Left hindlimb (tissue), 1 donor: ENCODE data around the gene CLCN2.
"Not testable (repeated sequence)": the region's sequence is repeated elsewhere in the genome, so short reads cannot be mapped to it uniquely, and the experiment has no call there.

Source experiments
- DNase-seq: peaks from one replicate; pipeline ENCODE4 v3.0.0-alpha.2; 2018

Gene CLCN2

DNA sequence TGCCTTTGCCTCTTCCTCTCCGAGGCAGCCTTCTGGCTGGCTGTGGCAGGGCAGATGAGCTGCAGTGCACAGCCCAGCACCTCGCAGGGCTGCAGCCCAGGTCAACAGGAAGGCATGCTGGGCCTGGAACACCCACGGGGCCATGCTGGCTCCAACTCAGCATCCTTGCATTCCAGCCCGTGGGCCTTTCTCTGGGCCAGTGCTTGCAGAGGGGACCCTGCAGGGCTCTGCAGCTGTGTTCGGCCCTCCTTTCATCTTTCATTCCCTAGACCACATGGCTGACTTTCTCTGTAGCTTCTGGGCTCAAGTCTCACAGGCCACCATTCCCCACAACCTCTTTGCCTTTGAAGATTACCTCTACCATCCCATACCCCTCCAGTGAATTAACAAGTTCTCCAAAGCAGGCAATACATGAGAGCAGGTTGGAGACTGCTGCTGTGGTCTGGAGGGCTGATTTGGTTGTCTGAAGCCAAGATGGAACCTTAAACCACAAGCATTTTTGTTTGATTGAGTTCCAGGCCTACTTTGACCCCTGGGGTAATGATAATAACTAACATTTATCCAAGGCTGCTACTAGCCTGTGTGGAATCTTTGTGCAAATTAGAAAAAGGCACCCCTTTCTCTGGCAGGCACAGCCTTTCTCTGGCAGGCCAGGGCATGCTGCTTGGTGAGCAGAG, 18.1 kb downstream of the CLCN2 start:
- no peak for DNase-seq

DNA sequence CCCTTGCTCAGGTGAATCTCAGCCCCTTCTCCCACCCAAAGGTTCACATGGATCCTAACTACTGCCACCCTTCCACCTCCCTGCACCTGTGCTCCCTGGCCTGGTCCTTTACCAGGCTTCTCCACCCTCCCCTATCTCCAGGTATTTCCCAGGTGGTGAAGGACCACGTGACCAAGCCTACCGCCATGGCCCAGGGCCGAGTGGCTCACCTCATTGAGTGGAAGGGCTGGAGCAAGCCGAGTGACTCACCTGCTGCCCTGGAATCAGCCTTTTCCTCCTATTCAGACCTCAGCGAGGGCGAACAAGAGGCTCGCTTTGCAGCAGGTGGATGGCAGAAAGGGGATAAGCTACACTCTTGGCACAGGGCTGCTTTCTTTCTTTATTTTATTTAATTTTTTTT, 19.5 kb downstream of the CLCN2 start:
- no peak for DNase-seq

DNA sequence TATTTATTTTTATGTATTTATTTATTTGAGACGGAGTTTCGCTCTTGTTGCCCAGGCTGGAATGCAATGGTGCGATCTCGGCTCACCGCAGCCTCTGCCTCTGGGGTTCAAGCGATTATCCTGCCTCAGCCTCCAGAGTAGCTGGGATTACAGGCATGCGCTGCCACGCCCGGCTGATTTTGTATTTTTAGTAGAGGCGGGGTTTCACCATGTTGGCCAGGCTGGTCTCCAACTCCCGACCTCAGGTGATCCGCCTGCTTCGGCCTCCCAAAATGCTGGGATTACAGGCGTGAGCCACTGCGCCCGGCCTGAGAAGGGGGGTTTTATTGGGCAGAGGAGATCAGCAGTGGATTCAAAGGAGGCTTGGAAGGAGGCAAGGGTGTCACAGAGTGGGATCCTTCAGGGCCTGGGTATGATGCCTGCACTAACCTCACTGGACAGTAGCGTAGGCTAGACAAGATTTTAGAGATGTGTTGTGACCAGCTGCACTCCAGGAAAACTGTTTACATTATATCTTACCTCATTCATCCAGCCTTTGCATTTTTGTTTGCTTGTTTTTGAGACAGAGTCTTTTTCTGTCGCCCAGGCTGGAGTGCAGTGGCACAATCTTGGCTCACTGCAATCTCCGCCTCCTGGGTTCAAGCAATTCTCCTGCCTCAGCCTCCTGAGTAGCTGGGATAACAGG, 21.8 kb downstream of the CLCN2 start:
- not testable (repeated sequence) for DNase-seq

DNA sequence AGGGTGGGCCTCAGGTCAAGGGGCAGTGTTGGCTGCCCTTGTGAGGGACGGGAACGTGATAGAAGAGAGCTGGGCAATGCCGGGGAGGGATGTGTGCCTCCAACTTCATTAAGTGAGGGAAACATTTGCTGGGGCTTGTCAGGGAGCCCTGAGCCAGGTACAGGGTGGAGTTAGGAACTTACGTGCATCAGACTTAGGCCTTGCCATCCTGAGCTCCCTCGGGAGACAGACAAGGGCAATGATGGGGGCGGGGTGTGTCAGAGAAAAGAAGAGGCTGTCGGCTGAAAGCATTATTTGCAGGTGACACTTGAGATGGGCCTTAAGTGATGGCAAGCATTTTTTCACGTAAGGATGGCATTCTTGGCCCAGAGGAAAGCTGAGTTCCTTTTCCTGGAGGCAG, 22.4 kb downstream of the CLCN2 start:
- DNase-seq, result no peak

DNA sequence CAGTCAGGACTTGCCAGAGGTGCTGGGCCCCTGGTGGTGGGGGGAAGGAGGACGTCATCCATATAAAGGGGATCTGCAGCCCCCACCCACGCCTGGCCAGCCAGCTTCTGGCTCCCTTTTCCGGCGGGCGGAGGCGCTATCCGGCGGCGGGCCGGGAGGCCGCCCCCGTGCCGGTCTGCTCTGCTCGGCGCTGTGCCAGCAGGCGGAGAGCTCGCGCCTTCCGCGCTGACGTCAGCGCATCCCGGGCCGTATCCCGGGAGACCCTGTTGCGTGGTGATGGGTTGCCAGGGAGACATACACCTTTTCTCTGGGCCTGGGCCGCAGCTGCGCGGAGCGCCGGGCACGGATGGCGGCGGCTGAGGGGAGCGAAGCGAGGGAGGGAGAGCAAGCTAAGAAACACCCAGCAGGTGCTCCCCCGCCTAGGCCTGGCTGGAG, 22.9 kb downstream of the CLCN2 start:
- DNase-seq, result peak; percentile 91

DNA sequence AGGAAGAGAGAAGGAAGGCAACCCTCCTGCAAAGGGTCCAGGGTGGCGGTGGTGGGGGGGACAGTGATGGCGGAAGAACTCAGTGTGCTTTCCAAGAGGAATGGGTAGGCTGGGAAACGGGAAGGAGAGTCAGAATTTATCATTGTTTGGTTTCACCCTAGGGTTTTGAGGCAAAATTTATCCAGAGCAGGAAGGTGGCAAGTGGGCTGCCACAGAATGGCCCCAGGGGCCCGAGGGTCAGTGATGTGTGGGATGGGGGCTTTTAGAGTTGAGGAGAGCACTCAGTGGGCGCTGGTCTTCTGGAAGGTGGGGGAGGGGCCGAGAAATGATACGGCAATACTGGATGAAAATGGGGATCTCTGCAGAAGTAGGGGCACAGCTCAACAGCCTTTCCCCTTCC, 23.4 kb downstream of the CLCN2 start:
- DNase-seq, result no peak

DNA sequence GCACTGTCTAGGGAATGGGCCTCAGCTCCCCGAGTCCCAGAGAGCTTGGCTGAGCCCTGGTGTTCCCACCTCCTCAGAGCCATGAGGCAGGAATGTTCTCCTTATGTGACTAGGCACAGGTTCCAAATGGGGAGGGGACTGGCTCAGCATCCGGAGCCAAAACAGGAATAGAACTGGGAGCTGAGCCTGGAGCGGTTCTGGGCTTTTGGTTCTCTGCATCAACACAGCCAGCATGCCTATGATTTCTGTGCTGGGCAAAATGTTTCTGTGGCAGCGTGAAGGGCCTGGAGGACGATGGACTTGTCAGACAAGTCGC, 24.0 kb downstream of the CLCN2 start, which contains the start of gene FAM131A:
Gene FAM131A, plus strand, starts transcription at position 202 of the 316 bp plus-strand sequence. Its CDS starts 31 bp downstream, at position 233.
- peak; percentile 85 for DNase-seq

DNA sequence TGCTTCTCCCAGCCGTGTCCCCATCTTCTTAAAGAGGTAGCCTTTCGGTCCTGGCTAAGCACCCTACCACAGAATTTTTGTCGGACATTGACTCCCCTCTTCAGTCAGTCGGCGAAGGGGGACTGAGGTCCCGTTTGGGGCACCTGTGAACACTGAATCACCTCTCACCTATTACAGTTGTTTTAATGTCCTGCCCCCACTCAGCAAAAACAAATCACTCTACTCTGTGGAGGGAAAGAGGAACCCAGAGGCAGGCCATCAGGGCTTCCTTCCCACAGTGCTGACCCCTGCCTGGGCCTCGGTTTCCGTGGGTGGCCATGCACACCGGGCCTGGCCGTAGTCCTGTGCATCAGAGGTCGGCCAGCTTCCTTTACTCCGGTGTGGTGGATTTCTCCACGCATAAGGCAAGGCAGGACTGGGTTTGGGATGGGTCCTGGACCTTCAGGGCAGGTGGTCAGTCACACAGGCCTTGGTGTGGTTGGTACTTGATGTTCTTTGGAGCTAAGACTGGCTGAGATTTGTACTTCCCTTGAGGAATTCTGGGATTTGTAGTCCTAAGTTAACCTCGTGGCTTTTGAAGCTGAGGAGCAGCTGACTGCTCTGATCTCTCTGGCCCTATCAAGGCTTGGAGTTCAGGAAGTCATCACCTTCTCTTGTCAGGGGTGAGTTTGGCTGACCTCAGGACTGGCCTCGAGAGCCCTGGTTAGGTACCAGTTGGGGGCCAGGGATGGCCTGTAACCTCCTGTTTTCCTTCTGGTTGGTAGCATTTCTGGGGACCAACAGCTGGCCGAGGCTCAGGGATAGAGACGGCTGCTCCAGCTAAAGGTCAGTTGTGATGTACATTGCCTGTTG, 24.6 kb downstream of the CLCN2 start:
- peak; percentile 60 for DNase-seq

DNA sequence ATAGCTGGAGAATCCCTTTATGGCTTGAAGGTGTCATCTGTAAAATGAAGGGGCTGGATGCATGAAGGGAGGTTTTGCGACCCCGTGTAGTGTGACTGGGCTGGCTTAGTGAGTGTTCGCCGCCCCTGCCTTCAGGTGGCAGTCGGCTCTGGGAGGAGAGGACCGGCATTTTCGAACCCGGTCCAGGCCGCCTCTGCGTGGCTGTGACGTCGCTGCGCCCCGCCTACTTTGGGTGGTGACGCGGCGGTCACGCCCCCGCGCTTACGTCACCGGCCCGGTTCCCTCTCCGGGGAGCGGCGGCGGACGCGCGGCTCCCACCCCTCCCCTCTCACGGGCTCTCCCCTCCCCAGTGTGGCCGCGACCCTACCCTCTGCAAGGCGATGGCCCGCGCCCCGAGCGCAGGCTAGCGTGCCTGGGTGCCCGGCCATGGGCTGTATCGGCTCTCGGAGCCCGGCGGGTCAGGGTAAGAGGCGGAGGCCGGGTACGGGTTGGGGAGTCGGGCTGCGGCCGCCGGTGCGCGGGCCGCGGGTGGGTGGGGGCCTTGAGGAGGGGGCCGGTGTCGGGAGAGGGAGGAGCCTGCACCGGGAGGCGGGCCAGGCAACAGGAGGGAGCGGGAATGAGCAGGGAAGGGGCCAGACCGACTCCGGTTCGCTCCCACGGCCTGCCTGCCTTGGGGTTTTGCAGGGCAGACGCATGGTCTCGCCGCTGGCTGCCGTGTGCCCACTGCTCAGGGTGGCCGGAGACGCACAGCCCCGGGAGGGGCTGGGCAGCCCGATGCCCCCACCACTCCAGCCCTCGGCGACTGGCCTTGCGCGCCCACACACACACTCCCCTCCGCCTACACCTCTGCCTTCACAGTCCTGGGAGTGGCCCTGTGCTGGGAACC, 25.5 kb downstream of the CLCN2 start:
- DNase-seq, result peak; percentile 92

DNA sequence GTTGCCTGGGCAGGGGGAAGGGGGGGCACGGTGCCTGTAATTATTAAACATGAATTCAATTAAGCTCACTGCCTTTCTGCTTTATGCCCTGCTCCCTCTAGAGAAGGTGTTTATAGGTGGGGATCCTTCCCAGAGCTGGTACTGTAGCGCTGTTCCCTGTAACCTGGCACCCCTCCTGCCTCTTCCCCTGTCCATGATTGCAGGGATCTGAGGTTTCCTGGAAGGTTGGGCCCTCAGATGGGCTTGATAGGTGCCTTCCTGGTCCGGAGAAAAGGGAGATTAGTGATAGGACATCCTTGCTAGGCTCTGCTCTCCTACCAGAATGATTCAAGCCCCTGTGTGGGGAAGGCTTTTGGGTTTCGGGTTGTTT, 26.1 kb downstream of the CLCN2 start:
- DNase-seq, result no peak

DNA sequence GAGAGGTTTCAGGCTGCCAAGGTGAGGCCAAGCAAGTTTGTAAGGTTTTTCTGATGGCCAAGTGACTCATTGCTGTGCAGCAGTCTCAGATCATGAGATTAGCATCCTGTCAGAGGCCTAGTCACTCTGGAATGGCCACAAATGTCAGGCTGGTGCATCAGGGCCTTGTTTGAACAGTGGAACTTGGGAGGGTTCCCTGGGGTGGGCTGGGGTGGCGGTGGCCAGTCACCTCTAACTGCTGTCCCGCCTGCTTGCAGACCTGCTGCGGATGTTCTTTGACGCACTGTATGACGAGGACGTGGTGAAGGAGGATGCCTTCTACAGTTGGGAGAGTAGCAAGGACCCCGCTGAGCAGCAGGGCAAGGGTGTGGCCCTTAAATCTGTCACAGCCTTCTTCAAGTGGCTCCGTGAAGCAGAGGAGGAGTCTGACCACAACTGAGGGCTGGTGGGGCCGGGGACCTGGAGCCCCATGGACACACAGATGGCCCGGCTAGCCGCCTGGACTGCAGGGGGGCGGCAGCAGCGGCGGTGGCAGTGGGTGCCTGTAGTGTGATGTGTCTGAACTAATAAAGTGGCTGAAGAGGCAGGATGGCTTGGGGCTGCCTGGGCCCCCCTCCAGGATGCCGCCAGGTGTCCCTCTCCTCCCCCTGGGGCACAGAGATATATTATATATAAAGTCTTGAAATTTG, 26.8 kb downstream of the CLCN2 start:
- DNase-seq, result no peak

DNA sequence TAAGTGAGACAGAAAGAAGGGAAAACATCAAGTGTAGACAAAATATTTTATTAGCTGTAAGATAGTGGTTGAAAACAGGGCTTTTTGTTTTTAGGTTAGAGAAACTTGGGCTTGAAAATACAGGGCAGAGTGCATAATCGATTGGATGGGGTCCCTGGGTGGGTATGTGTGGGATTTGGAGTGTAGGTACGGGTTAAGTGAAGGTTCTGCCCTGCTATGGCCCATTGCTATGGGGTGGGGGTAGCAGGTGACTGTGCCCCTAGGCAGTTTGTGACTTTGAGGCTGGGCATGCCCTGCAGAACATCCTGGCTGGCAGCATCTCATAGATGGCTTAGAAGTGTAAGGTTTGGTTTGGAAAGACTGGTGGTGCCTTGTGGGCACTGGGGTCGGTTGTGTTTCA, 27.7 kb downstream of the CLCN2 start:
- DNase-seq, result no peak

DNA sequence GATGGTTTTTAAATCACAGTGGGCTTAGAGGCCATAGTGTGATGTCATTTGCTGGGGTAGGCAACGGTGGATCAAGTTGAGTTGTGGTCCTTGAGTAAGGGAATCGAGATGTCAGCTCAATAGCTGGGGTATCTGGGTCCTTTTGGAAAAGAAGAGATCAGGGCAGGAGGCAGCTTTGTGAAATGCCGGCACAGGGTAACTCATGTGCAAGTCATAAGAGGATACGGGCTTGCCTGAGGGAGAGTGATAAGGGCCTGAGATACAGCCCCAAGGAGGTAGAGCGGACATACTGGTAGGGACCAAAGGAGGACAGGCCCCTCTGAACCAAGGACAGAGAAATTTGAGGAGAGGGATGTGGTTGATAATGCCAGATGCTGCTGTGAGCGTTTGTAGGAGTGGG, 28.2 kb downstream of the CLCN2 start:
- no peak for DNase-seq

DNA sequence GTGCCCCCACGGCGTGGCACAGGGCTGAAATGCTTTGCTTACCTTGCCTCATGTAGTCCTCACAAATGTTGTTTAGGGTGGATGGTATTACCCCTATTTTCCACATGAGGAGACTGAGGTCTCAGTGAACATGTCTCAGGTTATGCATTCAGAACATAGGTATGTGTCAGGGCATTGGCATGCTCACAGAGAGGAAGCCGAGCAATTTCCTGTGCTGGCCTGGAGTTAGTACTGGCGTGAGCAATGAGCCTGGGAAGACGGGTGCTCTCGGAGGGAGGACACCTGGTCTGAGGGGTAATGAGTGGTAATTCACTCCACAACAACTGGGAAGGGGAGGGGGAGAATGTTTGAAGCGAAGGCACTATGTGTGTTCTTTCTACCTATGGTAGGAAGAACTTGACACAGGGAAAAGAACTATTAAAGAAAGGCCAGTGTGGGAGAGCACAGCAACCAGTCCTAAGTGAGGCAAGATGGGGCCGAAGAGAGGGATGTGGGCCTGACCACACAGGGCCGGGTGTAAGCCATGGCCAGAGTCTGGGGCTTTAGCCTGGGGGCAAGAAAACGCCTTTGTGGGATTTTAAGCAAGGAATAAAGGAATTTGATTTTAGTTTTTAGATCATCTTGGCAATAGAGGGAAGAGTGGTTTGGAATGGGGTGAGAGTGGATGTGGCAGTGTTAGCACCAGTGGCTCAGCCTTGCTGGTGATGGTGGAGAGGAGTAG, 28.9 kb downstream of the CLCN2 start:
- DNase-seq, result no peak

DNA sequence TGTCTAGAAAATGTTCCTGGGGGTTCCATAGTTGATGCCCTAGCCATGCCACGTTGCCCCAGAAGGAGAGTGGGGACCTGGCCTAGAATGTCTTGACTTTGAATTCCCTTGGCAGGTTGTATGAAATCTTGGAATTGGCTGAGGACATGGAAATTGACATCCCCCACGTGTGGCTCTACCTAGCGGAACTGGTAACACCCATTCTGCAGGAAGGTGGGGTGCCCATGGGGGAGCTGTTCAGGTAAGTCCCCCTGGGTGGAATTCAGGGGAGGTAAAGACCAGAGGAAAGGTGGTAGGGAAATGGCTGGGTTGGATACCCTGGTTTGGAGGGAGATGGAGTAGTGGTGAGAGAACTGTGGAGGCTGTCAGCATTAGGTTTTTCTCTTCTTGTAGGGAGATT, 32.9 kb downstream of the CLCN2 start:
- no peak for DNase-seq

DNA sequence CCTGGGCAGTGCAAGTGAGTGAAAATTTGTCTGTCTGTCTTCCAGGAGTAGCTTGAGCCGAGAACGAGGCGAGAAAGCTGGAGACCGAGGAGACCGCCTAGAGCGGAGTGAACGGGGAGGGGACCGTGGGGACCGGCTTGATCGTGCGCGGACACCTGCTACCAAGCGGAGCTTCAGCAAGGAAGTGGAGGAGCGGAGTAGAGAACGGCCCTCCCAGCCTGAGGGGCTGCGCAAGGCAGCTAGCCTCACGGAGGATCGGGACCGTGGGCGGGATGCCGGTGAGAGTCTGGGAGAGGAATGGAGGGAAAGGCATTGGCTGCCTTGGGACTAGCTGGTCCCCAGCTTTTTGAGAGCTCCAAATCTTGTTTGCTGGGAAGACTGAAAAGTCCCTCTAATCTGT, 34.2 kb downstream of the CLCN2 start:
- DNase-seq, result no peak

DNA sequence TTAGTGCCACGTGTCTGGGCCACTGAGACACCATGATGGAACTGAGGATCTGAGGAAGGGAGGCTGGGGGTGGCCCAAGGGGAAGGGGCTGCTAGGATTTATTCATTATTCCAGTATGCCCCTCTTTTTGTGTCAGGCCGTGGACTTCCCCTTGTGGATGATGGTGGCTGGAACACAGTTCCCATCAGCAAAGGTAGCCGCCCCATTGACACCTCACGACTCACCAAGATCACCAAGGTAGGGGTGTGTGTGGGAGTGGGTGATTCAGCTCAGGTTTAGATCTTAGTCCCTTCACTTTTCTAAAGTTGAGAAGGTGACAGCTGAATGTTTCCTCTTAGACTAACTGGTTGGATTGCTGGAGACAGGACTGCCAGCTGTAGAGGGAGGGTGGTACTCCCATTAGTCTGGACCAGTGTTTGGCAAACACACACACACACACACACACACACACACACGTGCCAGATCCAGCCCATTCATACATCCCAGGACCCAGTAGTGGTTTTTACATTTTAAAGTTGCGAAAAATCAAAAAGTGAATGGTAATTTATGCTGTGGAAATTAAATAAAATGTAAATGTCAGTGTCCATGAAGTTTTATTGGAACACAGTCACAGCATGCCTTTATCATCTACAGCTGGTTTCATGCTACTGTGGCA, 35.6 kb downstream of the CLCN2 start:
- DNase-seq, result no peak

DNA sequence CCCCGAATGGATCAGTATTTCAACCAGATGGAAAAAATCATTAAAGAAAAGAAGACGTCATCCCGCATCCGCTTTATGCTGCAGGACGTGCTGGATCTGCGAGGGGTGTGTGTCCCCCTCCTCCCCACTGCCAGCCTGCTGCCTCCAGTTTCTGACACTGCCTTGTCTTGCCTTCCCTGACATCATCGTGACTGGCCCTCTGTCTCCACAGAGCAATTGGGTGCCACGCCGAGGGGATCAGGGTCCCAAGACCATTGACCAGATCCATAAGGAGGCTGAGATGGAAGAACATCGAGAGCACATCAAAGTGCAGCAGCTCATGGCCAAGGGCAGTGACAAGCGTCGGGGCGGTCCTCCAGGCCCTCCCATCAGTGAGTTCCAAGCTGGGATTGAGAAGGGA, 36.1 kb downstream of the CLCN2 start:
- no peak for DNase-seq

DNA sequence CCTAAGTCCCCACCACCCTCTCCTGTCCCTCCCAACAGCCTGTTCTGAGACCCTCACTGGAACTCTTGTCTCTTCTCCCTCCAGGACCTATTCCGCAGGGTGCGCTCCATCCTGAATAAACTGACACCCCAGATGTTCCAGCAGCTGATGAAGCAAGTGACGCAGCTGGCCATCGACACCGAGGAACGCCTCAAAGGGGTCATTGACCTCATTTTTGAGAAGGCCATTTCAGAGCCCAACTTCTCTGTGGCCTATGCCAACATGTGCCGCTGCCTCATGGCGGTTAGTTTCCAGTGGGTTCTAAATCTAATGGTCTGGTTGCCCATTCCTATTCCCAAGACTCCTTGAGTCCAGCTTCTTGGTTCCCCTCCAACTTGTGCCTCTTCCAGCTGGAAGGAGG, 37.7 kb downstream of the CLCN2 start:
- no peak for DNase-seq

DNA sequence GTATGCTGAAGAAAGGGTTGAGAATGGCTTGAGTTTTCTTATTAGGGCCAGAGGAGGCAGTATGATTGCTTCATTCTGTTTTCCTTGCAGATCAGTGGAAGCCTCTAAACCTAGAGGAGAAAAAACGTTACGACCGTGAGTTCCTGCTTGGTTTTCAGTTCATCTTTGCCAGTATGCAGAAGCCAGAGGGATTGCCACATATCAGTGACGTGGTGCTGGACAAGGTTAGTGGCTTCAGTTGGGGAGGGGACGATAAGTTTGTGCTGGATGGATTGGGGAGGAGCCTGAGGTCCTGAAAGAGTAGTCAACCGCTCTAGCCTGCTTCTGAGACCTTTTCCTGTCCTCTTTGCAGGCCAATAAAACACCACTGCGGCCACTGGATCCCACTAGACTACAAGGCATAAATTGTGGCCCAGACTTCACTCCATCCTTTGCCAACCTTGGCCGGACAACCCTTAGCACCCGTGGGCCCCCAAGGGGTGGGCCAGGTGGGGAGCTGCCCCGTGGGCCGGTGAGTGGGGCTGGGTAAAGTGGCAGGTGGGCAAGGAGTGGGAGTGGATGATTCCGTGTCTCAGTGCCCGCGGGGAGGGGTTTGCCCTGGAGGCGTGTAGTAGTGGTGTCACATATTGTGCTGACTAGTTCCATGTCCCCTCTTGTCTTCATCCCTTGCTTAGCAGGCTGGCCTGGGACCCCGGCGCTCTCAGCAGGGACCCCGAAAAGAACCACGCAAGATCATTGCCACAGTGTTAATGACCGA, 38.5 kb downstream of the CLCN2 start:
- no peak for DNase-seq
